ENCODE results near the gene ACAD9.
A peak's percentile ranks its signal among the peaks of the same experiment; 100 is the strongest.

ACAD9 gene

DNA sequence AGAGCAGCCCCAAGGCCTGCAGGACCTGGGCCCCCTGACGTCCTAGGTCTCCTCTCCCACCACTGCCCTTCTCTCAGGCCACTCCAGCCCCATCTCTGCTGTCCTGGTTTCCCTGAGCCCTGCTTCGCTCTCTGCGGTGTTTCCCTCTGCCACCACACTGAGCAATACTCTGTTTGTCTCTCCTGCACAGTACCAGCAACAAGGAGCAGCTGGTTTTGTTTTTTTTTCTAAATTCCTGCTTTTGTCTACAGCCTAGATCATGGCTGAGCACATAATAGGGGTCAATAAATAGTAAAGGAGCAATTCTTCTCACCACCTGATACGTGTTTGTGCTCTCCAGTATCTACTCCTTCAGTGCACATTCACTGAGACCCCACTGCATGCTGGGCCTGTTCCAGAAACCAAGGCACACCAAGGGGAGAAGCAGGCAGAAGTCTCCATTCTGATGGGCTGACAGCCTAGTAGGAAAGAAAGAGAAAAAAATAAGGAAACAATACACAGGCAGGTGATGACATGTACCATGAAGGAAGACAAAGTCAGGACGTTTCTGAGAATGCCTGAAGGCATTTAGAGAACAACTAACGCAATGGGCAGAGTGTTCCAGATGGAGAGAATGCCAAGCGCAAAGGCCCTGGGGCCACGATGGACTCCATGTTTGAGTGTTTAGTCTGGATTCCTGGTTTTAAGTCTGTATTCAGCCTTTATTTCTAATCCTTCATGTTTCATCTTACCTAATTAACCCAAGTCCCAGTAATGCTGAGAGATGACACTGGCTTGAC lies 6.0 kb upstream of the ACAD9 start:
- no peaks in the 10 kb centered on the region for H3K27me3 ChIP-seq (ENCODE audit: insufficient read depth, low read length)
- H3K4me2 ChIP-seq (ENCODE audit: low read length): no peak overlapping the region
- no peaks in the 10 kb centered on the region for H4K20me1 ChIP-seq (ENCODE audit: insufficient read depth, low read length)
- no peak overlapping the region for H3K27ac ChIP-seq (ENCODE audit: low read depth, low read length, poor library complexity, severe bottlenecking)
- TF ChIP-seq, protein P1, sequence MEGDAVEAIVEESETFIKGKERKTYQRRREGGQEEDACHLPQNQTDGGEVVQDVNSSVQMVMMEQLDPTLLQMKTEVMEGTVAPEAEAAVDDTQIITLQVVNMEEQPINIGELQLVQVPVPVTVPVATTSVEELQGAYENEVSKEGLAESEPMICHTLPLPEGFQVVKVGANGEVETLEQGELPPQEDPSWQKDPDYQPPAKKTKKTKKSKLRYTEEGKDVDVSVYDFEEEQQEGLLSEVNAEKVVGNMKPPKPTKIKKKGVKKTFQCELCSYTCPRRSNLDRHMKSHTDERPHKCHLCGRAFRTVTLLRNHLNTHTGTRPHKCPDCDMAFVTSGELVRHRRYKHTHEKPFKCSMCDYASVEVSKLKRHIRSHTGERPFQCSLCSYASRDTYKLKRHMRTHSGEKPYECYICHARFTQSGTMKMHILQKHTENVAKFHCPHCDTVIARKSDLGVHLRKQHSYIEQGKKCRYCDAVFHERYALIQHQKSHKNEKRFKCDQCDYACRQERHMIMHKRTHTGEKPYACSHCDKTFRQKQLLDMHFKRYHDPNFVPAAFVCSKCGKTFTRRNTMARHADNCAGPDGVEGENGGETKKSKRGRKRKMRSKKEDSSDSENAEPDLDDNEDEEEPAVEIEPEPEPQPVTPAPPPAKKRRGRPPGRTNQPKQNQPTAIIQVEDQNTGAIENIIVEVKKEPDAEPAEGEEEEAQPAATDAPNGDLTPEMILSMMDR (IDR thresholded peaks at IDR 0.05; ENCODE audit: low read length): no peak
- TF ChIP-seq EZH2 (IDR thresholded peaks at IDR 0.05; ENCODE audit: borderline replicate concordance, low read length): no peak
- no peaks in the 10 kb centered on the region for H3K9me2 ChIP-seq (ENCODE audit: low read depth, low read length)
- H3K9me3 ChIP-seq (ENCODE audit: low read length): no peaks in the 10 kb centered on the region
- peaks cover 3% of the 10 kb centered on the region; the same call in 1 of the 2 replicates for H3K79me2 ChIP-seq (ENCODE audit: insufficient read depth, low read length)
- H3K9ac ChIP-seq (ENCODE audit: low read length): no peak overlapping the region
- H3F3A ChIP-seq (ENCODE audit: insufficient read depth, low read length): no peaks in the 10 kb centered on the region
- H3K4me3 ChIP-seq (ENCODE audit: low read depth, low read length, poor library complexity, severe bottlenecking): no peak overlapping the region
- peaks cover 15% of the 10 kb centered on the region for H3K4me1 ChIP-seq (ENCODE audit: insufficient read depth, low read length, severe bottlenecking)
- no peak overlapping the region for H2AFZ ChIP-seq (ENCODE audit: low read length)
- H3K36me3 ChIP-seq (ENCODE audit: insufficient read depth, low read length): peaks cover 7% of the 10 kb centered on the region; the same call in 1 of the 2 replicates

DNA sequence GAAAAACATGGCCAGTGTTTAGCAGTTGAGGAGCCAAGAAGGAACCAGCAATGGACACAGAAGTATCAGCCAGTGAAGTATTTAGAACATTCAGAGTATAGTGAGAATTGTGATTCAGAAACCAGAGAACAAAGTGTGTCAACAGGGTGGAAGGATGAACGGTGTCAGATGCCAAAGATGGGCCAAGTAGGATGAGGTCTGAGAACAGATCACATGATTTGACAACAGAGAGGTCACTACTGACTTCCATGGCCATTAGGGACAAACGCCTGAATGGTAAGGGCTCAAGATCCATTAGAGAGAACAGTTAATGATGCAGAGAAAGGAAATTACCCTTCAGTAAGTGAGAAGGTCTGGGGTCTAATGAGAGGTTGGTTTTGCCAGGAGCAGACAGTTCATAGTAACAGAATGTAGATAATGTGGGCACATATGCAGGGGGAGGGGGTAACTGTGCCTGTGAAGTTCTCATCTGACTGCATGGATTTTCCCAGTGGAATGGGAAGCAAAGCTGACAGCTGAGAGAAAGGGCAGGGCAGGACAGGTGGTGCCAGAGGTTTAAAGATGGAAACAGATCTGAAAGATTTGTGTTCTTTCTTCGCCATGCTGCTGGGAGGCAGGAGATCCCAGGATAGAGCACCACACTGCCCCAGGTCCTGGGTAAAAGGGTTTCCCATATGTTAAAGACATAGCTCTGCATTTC lies 4.8 kb upstream of the ACAD9 start:
- H3K27me3 ChIP-seq (ENCODE audit: insufficient read depth, low read length): no peaks in the 10 kb centered on the region
- H4K20me1 ChIP-seq (ENCODE audit: insufficient read depth, low read length): no peaks in the 10 kb centered on the region
- H2AFZ ChIP-seq (ENCODE audit: low read length): no peak overlapping the region
- H3K4me2 ChIP-seq (ENCODE audit: low read length): no peak overlapping the region
- H3K36me3 ChIP-seq (ENCODE audit: insufficient read depth, low read length): peaks cover 7% of the 10 kb centered on the region; the same call in 1 of the 2 replicates
- H3K9ac ChIP-seq (ENCODE audit: low read length): no peak overlapping the region
- TF ChIP-seq EZH2 (IDR thresholded peaks at IDR 0.05; ENCODE audit: borderline replicate concordance, low read length): no peak
- TF ChIP-seq, protein P1 (IDR thresholded peaks at IDR 0.05; ENCODE audit: low read length): no peak
- no peaks in the 10 kb centered on the region for H3K9me3 ChIP-seq (ENCODE audit: low read length)
- no peak overlapping the region for H3K27ac ChIP-seq (ENCODE audit: low read depth, low read length, poor library complexity, severe bottlenecking)
- H3F3A ChIP-seq (ENCODE audit: insufficient read depth, low read length): no peaks in the 10 kb centered on the region
- no peaks in the 10 kb centered on the region for H3K9me2 ChIP-seq (ENCODE audit: low read depth, low read length)
- no peak overlapping the region for H3K4me3 ChIP-seq (ENCODE audit: low read depth, low read length, poor library complexity, severe bottlenecking)
- H3K79me2 ChIP-seq (ENCODE audit: insufficient read depth, low read length): peaks cover 11% of the 10 kb centered on the region
- peaks cover 17% of the 10 kb centered on the region for H3K4me1 ChIP-seq (ENCODE audit: insufficient read depth, low read length, severe bottlenecking)

DNA sequence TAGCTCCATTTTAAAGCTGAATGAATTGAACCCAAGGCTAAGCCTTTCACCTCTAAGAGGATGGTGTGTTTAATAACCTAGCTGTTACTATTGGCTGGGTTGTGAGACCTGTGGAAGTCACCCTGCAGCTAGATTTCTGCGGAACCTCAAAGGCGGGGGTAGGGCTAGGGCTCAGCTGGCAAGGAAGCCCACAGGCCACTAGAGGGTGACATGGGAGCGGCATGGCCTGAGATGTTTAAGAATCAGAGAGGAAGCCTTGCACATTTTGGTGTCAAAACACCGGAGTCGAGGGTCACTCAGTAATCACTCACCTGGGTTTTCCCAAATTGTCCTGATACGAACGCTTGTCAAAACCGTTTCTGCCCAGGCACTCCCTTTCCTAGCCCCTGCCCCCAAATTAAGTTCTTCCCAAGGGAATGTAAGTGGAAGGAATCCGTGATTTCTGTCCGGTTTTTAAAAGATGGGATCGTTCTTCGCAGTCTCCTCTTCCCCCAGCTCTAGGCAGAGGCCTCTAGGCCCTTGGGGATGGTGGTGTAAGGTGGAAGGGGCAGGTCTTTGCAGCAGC lies 3.8 kb upstream of the ACAD9 start:
- Histone ChIP-seq H3F3A (ENCODE audit: insufficient read depth, low read length) (no peaks in the 10 kb centered on the region), H2AFZ (ENCODE audit: low read length) (no peak overlapping the region), H3K4me2 (ENCODE audit: low read length) (no peak overlapping the region), H3K9me2 (ENCODE audit: low read depth, low read length) (no peaks in the 10 kb centered on the region), H3K9me3 (ENCODE audit: low read length) (no peaks in the 10 kb centered on the region), H3K4me1 (ENCODE audit: insufficient read depth, low read length, severe bottlenecking) (peaks cover 25% of the 10 kb centered on the region), H3K36me3 (ENCODE audit: insufficient read depth, low read length) (peaks cover 8% of the 10 kb centered on the region; the same call in 1 of the 2 replicates), H3K27me3 (ENCODE audit: insufficient read depth, low read length) (no peaks in the 10 kb centered on the region), H3K9ac (ENCODE audit: low read length) (peak overlapping the region; percentile 18; the same call in 1 of the 2 replicates), H4K20me1 (ENCODE audit: insufficient read depth, low read length) (no peaks in the 10 kb centered on the region), H3K79me2 (ENCODE audit: insufficient read depth, low read length) (peaks cover 21% of the 10 kb centered on the region), H3K4me3 (ENCODE audit: low read depth, low read length, poor library complexity, severe bottlenecking) (no peak overlapping the region), H3K27ac (ENCODE audit: low read depth, low read length, poor library complexity, severe bottlenecking) (no peak overlapping the region)
- no peak for TF ChIP-seq EZH2 (IDR thresholded peaks at IDR 0.05; ENCODE audit: borderline replicate concordance, low read length)
- TF ChIP-seq, protein P1 (IDR thresholded peaks at IDR 0.05; ENCODE audit: low read length): peak; percentile 88
